OCI-LY7 (cell line): ENCODE data around the gene RFC1. TPM values are rescaled to one million over a fixed set of nuclear protein-coding genes. Genes with fewer than 3 reads are reported as not detected.

Source experiments
- BruUV-seq: library from RNA; stranded (reverse); fragments of 400-500 nt; replicated peaks from 2 replicates; lab custom pipeline; 2021; lab: Mats Ljungman, UMichigan
- CTCF ChIA-PET: fragments of 300-600 bp; sonication (Branson Sonifier 250); formaldehyde crosslinking; loops from one replicate; lab custom pipeline; 2022; ENCODE audit warnings: antibody characterized with exemption; ENCODE audit not compliant: unreplicated experiment; lab: Charles Lee
- POLR2A ChIA-PET: fragments of 300-600 bp; sonication (Branson Sonifier 250); formaldehyde crosslinking; loops from one replicate; lab custom pipeline; 2022; ENCODE audit warnings: antibody characterized with exemption; lab: Charles Lee
- DNase-seq: peaks from one replicate; pipeline ENCODE4 v3.0.0-alpha.2; 2015; ENCODE audit warnings: low spot score
- H2AFZ ChIP-seq: fragments of 200-600 bp; sonication (generic), shearing (Covaris generic); 2 replicates; pipeline ENCODE4 v1.6.1; 2014; ENCODE audit warnings: mild to moderate bottlenecking, antibody characterized with exemption, low read length, moderate library complexity
- H3K27ac ChIP-seq: fragments of 200-600 bp; sonication (generic); 2 replicates; pipeline ENCODE4 v1.5.1; 2014; ENCODE audit warnings: mixed run types, low read depth, mild to moderate bottlenecking, moderate library complexity, low read length, inconsistent platforms; ENCODE audit not compliant: poor library complexity, severe bottlenecking
- H3K36me3 ChIP-seq: fragments of 200-600 bp; sonication (generic); 2 replicates; pipeline ENCODE4 v1.6.1; 2014; ENCODE audit warnings: mild to moderate bottlenecking, antibody characterized with exemption, low read length, moderate library complexity, mixed read lengths; ENCODE audit not compliant: insufficient read depth
- H3K4me1 ChIP-seq: fragments of 200-600 bp; sonication (generic); 2 replicates; pipeline ENCODE4 v1.5.1; 2014; ENCODE audit warnings: mild to moderate bottlenecking, low read length; ENCODE audit not compliant: insufficient read depth, poor library complexity, severe bottlenecking
- H3K4me2 ChIP-seq: fragments of 200-600 bp; sonication (generic); 2 replicates; pipeline ENCODE4 v1.6.1; 2014; ENCODE audit warnings: mild to moderate bottlenecking, low read length
- H3K4me3 ChIP-seq: fragments of 200-600 bp; sonication (generic); 2 replicates; pipeline ENCODE4 v1.5.1; 2014; ENCODE audit warnings: mild to moderate bottlenecking, low read depth, low read length; ENCODE audit not compliant: poor library complexity, severe bottlenecking
- H3K79me2 ChIP-seq: fragments of 200-600 bp; sonication (generic); 2 replicates; pipeline ENCODE4 v1.6.1; 2016; ENCODE audit warnings: low read depth, mild to moderate bottlenecking, low read length, moderate library complexity, mixed read lengths; ENCODE audit not compliant: insufficient read depth
- H3K9me2 ChIP-seq: fragments of 200-600 bp; sonication (generic); 2 replicates; pipeline ENCODE4 v1.6.1; 2016; ENCODE audit warnings: mild to moderate bottlenecking, low read length, mixed read lengths; ENCODE audit not compliant: insufficient read depth
- H3K9me3 ChIP-seq: fragments of 200-600 bp; sonication (generic); 2 replicates; pipeline ENCODE4 v1.6.1; 2014; ENCODE audit warnings: mild to moderate bottlenecking, mixed run types, low read length, mixed read lengths
- H4K20me1 ChIP-seq: fragments of 200-600 bp; sonication (generic); 2 replicates; pipeline ENCODE4 v1.6.1; 2014; ENCODE audit warnings: mild to moderate bottlenecking, antibody characterized with exemption, low read length, moderate library complexity, mixed read lengths; ENCODE audit not compliant: insufficient read depth
- EZH2phosphoT487 ChIP-seq: fragments of 200-600 bp; sonication (generic); IDR thresholded peaks from 2 replicates; pipeline ENCODE4 v1.6.1; 2018; ENCODE audit warnings: low read depth, borderline replicate concordance, mild to moderate bottlenecking, mixed run types, antibody characterized with exemption, low read length, moderate library complexity, mixed read lengths
- intact Hi-C: fragments of 100-400 bp; cut with micrococcal nuclease; formaldehyde crosslinking; loops from one replicate; pipeline ENCODE4 v1.10.0; 2022; ENCODE audit not compliant: unreplicated experiment
- total RNA-seq, 2 experiments: library from RNA; depleted of rRNA in 1 of 2; stranded (reverse); fragments of >200 nt in 1 of 2; shearing (Covaris generic) in 1 of 2; gene quantifications; 2 replicates each; pipeline ENCODE4 v1.2.3, GENCODE V29; 2014 to 2022
- TF ChIP-seq, protein P1 (sequence below): fragments of 200-600 bp; sonication (generic); conservative IDR thresholded peaks from 2 replicates; pipeline ENCODE4 v1.5.1; 2014; ENCODE audit warnings: mild to moderate bottlenecking, antibody characterized with exemption, low read length, moderate library complexity, mixed read lengths

The RFC1 gene
- total RNA-seq, 2 experiments from 2014 or later: 72.7 to 129 TPM

DNA sequence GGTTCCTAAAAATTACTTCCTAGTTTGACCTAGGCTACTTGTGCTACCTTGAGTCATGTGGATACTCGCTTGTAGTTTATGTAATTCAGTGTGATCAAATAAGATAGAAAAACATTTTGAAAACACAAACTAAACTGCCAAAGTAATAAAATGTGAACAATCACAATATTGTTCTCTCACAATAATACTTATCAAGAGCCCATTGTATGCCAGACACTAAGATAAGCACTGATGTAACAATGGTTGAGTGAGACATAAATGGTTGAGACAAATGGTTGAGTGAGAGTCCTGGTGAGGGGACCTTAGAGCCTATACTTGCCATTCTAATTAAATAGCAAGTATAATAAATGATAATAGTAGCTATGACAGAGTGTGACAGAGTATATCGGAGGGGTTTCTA is 41.7 kb downstream of the RFC1 start:
- Histone ChIP-seq H3K27ac (no peak overlapping the region), H4K20me1 (no peaks in the 10 kb centered on the region), H3K4me3 (no peak overlapping the region), H3K9me2 (no peaks in the 10 kb centered on the region), H3K4me2 (no peak overlapping the region), H3K79me2 (peaks cover 25% of the 10 kb centered on the region), H3K36me3 (peaks cover 95% of the 10 kb centered on the region), H2AFZ (no peak overlapping the region), H3K4me1 (no peaks in the 10 kb centered on the region), H3K9me3 (peaks cover 5% of the 10 kb centered on the region; the same call in 1 of the 2 replicates)
- DNase-seq: no peak
- no TSS peak for BruUV-seq
- TF ChIP-seq EZH2phosphoT487: no peak
- TF ChIP-seq, protein P1, sequence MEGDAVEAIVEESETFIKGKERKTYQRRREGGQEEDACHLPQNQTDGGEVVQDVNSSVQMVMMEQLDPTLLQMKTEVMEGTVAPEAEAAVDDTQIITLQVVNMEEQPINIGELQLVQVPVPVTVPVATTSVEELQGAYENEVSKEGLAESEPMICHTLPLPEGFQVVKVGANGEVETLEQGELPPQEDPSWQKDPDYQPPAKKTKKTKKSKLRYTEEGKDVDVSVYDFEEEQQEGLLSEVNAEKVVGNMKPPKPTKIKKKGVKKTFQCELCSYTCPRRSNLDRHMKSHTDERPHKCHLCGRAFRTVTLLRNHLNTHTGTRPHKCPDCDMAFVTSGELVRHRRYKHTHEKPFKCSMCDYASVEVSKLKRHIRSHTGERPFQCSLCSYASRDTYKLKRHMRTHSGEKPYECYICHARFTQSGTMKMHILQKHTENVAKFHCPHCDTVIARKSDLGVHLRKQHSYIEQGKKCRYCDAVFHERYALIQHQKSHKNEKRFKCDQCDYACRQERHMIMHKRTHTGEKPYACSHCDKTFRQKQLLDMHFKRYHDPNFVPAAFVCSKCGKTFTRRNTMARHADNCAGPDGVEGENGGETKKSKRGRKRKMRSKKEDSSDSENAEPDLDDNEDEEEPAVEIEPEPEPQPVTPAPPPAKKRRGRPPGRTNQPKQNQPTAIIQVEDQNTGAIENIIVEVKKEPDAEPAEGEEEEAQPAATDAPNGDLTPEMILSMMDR: no peak
- ChIA-PET POLR2A (interaction anchor here (0.6 to 3.4 kb wide), 4 partner anchors 12 to 480 kb away, joined by 3 to 14 read pairs (median 4); no protein-coding TSS in a partner anchor), CTCF (no interaction called here)
- intact Hi-C loops: no loop called here

DNA sequence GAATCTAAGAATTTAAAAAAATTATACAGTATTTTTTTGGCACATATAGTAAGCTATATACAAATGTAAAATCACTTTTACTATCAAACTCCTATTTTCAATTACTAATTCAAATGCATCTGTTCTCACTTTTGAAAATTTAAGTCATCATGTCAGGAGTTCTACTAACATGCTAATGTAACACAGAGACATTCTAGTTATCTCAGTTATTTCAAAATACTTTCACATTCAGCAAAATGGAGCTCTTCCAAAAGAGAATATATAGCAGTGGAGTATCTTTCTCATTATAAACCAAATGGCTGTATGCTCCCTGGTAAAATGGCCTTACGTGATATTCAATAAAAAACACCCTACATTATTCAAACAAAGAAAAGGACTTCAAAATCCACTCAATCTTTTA is 42.3 kb downstream of the RFC1 start:
- no TSS peak for BruUV-seq
- Histone ChIP-seq H3K4me1 (no peaks in the 10 kb centered on the region), H3K27ac (no peak overlapping the region), H3K4me3 (no peak overlapping the region), H2AFZ (no peak overlapping the region), H3K9me3 (peaks cover 5% of the 10 kb centered on the region; the same call in 1 of the 2 replicates), H3K4me2 (no peak overlapping the region), H3K36me3 (peaks cover 98% of the 10 kb centered on the region), H3K79me2 (peaks cover 19% of the 10 kb centered on the region; the same call in 1 of the 2 replicates), H4K20me1 (no peaks in the 10 kb centered on the region), H3K9me2 (no peaks in the 10 kb centered on the region)
- TF ChIP-seq, protein P1: no peak
- no peak for TF ChIP-seq EZH2phosphoT487
- intact Hi-C loops: no loop called here
- CTCF ChIA-PET: no interaction called here
- POLR2A ChIA-PET: interaction anchor here (0.6 to 3.4 kb wide), 5 partner anchors 11 to 479 kb away, joined by 3 to 14 read pairs (median 3); no protein-coding TSS in a partner anchor
- no peak for DNase-seq

DNA sequence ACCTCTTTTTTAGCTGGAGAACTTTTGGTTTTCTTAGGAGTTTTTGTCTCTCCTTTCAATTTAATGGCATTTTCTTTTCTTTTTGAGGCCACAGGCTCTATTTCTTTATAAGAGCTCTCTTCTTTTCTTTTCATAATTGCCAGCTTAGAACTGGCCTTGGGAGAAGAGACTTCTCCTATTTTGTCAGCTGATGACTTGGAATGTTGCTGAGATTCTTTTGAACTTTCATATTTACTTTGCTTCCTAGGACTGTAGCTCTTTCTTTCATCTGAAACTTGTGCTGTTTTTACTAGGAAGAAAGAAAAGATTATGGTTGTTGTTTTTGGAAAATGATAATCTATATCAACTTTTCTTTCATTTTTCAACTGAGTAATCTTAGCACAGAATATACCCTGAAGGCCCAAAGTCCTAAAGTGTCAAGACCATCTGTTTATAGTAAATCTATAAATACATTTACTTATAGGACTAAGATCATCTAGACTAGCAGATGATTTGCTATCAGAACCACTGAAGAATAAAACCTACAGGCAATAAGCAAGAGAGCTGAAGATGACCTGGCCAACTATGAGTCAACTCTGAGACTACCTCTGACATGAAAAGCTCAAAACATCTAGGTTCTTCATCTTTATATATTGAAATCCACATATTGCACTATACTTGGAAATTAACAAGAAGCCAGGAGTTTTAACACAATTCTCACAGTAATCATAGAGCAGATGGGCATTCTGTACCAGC is 45.6 kb downstream of the RFC1 start:
- Histone ChIP-seq H3K27ac (no peak overlapping the region), H3K9me2 (no peaks in the 10 kb centered on the region), H3K4me3 (no peak overlapping the region), H2AFZ (no peak overlapping the region), H4K20me1 (no peaks in the 10 kb centered on the region), H3K36me3 (peaks cover 98% of the 10 kb centered on the region), H3K4me2 (no peak overlapping the region), H3K79me2 (peaks cover 5% of the 10 kb centered on the region; the same call in 1 of the 2 replicates), H3K9me3 (no peaks in the 10 kb centered on the region), H3K4me1 (no peaks in the 10 kb centered on the region)
- intact Hi-C loops: no loop called here
- DNase-seq: no peak
- BruUV-seq: no TSS peak
- TF ChIP-seq, protein P1: no peak
- TF ChIP-seq EZH2phosphoT487: no peak
- ChIA-PET POLR2A (interaction anchor here (0.6 to 1.2 kb wide), 7 partner anchors 27 to 538 kb away, joined by 3 to 6 read pairs (median 4); partner anchors contain the start of gene KLB), CTCF (no interaction called here)
